COLO668 (cell line): ENCODE results near the gene TYSND1.
"Not testable (repeated sequence)": the region's sequence is repeated elsewhere in the genome, so short reads cannot be mapped to it uniquely, and the experiment has no call there.

Experiments used
- DNase-seq: peaks from one replicate; lab custom pipeline; 2025; ENCODE audit not compliant: unreplicated experiment; lab: John Stamatoyannopoulos, UW

TYSND1 gene

DNA sequence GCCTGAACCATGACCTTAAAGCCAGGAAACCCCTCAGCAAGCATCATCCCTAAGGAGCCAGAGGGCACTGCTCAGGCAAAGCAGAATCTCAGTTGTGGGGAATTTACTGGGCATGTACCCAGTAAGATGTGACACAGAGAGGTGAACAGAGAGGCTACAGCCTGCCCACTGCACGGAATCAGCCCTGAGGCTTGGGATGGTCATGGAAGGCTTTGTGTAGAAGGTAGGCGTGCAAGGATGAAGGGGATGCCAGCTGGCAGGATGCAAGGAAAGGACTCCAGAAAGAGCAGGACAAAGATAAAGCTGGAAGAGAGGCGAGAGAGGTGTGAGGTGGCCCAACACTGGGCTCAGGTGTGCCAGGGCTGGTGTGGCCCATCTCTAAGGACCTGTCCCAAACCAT is 11.5 kb downstream of the TYSND1 start:
- no peak for DNase-seq

DNA sequence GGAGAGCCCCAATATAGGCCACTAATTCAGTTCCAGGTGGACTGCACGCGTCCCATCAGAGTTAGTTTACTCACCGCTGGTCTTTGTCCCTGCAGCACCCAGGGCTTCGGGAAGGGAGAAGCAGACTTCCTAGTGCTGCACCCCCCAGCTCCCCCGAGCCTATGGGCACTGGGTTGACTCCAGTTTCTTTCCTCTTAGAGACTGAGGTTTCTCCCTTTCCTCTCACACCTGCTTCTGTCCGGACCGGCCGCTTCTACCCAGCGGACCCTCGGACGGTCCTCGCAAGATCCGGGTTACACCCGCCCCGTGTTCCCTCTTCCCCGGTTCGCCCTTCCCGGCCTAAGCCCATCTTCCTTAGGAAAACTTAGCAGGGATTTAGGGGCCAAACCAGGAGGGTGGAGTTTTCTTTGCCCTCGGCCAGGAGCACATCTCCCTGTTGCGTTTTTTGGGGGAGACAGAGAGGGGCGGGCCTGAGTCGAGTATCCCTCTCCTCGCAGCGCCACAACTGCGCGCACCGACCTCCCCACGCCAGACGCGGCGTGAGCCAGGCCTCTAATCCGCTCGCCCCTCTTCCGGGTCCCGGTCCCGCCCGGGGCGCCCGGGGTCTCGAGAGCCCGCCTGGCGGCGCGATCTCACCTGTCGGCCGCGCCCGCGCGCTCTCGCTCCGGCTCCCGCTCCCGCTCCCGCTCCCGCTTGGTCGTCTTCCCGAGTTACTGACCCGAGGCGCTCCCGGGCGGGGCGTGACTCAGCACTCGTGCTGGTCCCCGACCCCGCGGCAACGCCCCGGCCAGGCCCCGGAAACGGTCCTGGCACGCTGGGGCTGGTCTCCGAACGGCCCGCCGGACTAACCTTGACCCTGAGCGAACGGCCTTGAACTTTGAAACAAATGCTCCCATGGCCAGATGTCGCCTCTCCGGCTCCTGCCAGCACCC is 14.1 kb downstream of the TYSND1 start, which contains the start of gene AIFM2:
TSS of gene AIFM2 (minus strand) at position 728 of the 932 bp plus-strand sequence. CDS start 8,741 bp downstream, outside the sequence.
- DNase-seq, result peak; percentile 90

DNA sequence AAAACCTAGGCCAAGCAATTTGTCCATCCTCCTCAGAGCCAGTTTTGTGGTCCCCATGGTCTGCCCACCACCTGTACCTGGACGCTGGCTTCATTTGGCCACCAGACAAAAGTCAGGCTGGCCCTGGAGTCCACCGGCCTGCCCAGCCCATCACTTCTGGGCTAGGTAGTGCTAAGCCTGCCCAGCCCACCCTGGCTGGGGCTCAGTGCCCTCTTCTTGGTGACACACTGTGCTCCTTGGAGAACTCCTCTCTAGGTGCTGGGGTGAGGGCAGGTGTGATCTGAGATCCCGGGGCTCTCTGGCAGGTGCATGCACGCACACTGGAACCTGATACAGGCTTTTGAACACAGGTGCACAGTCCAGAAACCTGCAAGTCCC is 15.0 kb downstream of the TYSND1 start:
- peak; percentile 46 for DNase-seq

DNA sequence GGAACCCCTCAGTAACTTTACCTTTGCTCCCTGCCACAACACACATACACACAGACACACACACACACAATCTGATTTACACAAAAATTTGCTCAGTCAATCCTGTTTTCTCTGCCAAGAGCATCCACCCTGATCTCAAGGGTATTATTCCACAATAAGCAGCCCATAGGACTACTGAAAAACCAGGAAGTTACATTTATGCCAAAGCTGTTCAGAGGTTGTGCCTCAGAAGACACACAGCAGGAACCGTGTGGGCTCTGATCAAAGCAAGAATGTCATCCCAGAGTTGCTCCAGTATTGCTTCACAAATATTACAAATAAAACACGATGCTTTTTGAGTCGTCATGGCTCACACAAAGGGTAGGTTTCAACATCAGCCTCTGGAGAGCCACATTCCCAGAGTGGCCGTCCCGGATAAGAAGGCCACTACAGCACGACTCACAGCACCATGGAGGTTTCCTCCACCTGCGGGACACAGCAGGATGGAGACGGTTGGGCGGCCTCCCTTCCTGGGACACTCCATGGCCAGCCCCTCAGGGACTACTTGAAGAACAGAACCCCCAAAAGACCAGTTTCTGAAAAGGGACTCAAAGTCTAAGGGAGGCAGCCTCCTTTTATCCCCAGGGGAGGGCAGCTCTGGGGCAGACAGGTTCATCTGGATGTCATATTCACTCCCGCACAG is 15.5 kb downstream of the TYSND1 start:
- DNase-seq, result no peak

DNA sequence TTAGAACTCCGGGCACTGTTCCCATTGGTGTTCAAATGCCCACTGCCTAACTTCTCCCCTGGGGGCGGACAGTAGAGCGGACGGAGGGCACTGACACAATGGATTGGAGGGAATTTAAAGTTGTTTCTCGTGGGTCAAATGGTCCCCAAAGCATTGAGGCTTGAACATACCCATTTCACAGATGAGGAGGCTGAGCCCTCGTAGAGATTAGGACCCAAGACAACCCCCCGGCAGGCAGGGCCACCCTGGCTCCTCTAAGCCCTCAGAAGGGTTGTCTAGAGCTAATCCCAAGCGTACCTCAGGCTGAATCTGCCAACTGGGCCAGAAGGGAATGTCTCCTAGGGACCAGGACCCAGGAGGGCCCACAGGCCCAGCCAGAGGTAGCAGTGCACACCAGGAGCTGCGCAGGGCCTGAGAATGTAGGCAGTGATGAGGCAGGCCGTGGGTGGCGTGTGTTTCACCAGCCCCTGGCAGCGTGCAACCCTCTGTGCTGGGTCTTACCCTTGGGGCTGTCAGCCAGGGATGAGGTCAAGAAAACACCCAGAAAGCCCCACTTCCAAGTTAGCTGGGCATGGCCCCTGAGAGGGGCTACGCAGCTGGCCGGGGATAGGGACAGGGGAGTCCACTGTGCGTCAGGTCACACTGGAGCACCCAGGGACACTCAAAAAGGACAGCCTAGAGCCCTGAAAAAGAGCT is 19.7 kb downstream of the TYSND1 start:
- DNase-seq, result no peak

DNA sequence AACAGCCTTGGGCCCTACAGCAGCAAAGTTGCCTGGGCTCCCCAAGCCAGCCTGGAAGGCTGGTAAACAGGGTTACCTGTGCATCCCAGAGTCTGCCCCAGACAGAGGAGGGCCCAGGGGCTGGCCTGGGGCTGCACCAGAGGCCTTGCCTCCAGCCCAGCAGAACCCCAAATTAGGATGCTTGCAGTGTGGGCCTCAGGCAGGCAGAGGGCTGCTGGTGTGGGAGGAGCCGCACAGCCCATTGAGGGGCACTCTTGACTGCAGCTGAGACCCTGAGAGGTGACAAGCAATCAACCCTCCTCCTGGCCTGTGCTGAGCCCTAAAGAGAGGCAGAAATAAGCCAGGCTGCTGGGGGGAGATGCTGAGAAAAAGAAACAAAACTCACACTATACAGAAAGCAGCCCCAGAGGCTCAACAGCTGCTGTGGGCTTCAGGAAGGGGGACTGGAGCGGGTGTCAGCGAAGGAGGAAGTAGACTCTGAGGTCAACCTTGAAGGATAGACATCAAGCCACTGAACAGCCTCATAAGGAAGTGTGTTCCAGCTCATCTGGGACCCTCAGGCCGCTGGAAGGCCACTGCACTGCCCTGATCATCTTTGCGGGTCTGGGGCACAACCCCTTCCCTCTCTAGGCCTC is 20.5 kb downstream of the TYSND1 start:
- no peak for DNase-seq

DNA sequence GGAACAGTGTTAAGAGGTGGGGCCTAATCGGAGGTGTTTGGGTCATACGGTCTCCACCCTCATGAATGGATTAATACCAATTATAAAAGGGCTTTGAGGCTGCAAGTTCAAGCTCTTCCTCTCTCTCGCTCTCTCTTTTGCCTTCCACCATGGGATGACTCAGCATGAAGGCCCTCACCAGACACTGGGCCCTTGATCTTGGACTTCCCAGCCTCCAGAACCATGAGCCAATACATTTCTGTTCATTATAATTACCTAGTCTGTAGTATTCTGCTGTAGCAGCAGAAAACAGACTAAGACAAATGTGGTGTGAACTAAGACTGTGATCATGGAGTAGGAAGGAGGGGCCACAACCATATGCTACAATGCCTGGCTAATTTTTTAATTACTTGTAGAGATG is 21.6 kb downstream of the TYSND1 start:
- no peak for DNase-seq

DNA sequence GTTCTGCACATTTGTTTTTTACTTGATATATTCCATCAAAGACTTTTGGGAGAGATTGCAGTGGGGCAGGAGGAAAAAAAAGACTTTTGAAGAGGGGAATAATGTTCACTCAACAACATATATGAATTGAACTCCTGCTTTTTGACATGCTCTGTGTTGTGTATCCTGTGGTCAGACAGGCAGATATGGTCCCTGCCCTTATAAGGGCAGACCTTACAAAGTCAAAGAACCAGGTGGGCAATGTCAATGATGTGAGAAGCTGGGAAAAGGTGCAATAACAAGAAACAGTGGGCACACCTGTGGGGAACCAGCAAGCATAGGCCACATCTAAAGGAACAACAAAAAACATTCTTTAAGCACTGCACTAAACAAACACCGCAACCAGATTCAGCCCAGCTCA is 22.1 kb downstream of the TYSND1 start:
- DNase-seq, result no peak

DNA sequence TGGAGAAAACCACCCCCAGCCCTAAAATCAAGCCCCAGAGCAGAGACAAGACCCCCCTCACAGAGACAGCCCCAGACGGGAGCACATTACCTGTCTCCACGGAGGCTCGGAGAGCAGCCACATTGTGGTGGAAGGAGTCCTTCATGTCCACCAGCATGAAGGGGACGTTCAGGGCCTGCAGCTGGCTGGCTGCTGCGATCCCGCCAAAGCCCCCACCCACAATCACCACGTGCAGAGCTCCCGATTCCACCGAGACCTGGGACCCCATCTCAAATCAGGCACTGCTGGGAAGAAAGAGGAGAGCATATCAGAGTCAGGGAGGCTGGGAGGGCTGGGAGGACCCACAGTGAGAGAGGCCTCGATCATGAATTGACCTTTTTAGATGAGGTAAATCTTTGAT is 22.7 kb downstream of the TYSND1 start:
- no peak for DNase-seq

DNA sequence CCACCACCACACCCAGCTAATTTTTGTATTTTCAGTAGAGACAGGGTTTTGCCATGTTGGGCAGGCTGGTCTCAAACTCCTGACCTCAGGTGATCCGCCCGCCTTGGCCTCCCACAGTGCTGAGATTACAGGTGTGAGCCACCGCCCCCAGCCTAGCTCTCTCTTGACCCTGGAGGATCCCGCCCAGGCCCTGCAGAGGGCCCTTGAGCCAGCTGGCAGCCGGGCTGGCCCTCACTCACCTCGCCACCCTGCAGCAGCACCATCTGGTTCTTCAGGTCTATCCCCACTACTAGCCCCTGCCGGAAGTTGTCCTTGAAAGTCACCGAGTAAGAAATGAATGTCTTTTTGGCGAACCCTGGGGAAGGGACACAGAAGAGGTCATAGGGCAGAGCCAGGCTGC is 23.3 kb downstream of the TYSND1 start:
- DNase-seq, result not testable (repeated sequence)

DNA sequence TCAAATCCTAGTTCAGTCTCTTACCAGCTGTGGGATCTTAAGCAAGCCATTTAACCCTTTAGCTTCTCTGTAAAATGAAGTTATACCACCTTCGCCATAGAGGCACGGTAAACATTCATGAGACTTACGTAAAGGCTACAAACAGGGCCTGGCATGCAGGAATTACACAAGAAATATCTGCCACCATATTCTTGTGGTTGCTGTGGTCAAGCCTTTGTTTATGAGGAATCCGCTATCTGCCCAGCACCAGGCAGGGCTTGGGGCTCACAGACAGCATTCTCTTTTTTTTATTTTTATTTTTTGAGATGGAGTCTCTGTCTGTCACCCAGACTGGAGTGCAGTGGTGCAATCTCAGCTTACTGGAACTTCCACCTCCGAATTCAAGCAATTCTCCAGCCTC is 23.8 kb downstream of the TYSND1 start:
- DNase-seq, result no peak

DNA sequence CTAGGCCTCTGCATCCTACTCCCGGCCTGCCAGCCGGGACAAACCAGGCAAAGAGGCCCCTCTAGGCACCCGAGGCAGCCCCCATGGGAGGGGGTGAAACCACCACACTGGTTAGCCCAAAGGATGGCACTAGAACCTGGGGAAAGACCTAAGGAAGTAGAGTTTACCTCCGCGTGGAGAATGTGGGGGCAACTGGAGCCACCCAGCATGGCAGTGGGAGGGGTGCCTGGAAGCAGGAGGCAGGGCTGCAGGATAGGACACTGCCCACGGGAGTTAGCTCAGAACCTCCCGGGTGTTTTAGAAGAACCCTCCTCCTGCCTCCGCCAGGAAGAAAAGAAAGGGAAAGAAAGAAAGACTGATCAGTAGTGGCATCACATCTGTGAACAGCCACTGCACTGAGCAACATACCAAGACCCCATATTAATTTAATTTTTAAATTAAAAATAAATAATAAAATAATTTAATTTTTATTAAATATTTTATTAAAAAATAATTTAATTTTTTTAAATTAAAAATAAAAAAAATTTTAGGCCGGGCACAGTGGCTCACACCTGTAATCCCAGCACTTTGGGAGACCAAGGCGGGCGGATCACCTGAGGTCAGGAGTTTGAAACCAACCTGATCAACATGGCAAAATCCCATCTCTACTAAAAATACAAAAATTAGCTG is 25.1 kb downstream of the TYSND1 start:
- DNase-seq, result no peak

DNA sequence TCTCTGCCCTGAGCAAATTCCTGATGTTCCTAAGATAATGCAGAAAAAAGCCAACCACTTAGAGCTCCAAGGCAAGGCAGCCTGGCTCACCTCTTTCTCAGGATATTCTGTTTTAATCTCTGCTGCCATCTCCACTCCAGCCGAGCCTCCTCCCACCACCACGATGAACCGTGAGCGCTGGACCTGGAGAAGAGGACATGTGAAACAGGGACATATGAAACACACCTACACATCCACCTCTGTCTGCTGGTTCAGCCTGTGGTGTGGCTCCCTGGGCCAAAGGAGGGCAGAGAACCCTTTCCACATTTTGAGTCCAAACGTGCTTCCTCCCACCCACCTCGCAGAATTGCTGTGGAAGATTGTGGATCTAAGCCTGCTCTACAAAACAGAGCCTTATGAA is 26.1 kb downstream of the TYSND1 start:
- no peak for DNase-seq

DNA sequence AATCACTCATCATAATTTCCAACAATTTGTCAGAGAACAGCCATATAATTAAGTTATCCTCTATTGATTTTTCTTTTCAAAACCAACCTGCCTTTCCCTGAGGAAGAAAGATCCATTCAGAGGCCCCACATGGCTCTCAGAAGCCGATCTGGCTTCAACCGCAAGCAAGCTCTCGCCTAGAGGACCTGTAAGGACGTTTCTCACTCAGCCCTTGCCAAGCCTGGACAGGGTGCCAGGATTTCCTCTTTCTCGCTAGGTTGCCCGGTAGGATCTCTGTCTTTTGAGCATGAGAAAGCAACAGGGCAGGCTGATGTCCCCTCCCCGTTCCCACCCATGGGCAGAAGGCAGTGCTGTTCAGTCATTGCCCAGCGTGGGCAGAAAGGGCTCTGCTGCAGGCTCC is 26.9 kb downstream of the TYSND1 start:
- DNase-seq, result no peak

DNA sequence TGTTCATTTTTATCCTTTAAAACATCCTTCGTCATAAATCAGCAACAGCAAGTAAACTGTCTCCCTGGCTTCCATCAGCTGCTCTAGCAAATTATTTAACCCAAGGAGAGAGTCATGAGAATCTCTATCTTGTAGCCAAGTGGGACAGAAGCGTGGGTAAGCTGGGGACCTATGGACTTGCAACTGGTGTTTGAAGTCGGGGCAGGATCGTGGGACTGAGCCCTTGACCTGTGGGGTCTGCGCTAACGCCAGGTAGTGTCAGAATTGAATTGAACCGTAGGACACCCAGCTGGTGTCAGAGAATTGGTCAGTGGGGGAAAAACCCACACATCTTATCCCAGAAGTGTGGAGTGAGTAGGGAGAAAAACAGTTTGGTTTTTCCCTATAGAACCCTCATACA is 27.3 kb downstream of the TYSND1 start:
- DNase-seq, result no peak

DNA sequence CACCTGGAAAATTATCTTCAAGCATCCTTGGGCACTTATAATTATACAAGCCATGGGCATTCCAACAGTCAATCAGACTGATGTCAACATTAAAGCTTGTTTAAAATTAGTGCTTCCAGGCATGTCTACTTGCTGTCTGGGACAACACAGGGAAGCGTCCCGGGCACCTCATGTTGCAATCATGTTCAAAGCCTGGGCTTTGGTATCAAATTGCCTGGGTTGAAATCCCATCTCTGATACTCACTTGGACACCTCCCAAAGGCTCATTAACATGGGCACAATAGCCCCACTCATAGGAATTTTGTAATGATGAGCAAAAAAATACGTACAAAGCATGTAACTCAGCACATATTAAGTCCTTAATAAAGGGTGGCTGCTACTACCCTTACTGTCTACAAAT is 28.3 kb downstream of the TYSND1 start:
- DNase-seq, result no peak

DNA sequence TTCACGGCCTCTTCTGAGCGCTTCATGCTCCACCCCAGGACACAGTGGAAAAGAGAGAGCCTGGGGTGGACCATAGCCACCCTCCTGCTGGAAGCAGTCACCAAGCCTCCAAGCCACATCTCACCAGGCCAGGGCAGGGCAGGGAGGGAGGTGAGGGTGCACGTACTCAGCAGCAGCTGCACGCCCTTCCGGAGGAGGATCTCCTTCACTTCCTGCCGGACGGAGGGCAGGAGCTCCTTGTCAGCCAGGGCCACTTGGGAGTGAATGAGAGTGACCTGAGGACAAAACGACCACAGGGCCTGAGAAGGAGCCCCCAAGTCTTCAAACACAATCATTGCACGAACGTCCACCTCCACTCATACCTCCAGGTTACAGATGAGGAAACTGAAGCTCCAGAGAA is 28.9 kb downstream of the TYSND1 start:
- no peak for DNase-seq

DNA sequence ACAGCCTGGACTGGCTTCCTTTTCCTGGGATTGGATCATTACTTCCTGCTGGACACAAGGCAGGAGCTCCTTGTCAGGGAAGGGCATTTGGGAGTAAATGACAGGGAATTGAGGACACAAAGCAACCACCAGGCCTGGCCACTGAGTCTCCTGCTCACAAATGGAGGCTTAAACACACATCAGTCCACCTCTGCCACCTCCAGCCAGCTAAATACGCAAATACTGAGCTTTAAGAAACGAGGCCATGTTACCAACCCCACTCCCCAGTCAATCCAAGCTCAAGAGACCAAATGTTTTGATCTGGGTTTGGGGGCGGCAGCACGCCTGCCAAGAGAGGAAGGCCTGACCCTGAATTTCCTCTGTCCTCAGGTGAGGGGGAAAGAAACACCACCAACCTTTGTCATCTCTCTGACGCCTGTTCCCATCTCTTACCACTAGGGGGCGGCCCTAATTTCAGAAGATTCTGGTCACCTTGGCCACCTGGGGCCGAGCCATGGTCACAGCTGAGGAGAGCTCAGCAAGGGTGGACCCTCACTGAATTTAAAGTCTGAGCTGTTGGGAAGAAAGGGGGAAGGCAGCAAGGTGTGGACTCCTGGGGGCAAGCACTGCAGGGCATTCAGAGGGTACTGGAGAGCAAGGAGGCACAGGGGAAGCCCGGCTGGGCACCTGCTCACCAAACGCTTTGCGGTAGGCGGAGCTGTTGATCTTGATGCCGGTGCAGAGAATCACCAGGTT is 30.4 kb downstream of the TYSND1 start:
- peak; percentile 33 for DNase-seq

DNA sequence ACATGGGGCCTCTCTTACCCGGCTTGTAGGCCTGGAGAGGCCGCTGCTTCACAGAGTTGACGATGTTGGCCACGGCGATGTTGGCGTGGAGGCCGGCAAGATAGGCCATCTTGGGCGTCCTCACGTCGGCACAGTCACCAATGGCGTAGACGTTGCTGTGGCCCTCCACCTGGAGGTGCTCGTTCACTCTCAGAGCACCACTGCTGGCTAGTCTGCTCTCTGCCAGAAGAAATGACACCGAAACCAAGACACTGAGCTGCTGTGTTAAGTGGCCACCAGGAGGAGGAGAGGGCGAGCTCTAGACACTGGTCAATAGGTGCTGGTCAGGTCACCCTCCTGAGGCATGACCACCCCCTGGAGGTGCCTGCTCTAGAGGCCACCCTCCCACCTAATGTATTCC is 31.6 kb downstream of the TYSND1 start:
- no peak for DNase-seq

DNA sequence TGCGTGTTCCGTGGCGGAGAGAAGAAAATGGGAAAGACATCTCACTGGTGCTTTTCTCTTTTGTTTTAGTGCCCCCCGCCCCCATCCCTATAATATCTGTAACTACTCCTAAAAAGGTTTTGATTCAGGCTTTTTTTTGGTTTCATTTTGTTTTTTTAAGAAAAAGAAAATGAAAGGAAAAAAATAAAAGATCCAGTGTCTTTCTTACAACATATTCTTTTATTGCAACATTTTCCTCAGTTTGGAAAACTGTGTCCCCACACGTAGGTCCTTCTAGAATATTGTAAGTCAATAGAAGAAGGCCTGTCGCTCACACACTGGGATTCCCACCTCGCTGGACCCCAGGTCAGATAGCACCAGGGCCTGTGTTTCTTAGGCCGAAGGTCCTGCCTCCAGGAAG is 34.4 kb downstream of the TYSND1 start:
- DNase-seq, result no peak
